B cell (primary cell): Measurements from ENCODE around the gene AKR1B15.

ENCODE experiments used
- EZH2 ChIP-seq: IDR thresholded peaks from 2 replicates; pipeline ENCODE4 v1.6.1; 2012; ENCODE audit warnings: borderline replicate concordance, low read depth, mild to moderate bottlenecking, moderate library complexity, low read length; ENCODE audit not compliant: insufficient read depth, poor library complexity, severe bottlenecking
- TF ChIP-seq, protein P1 (sequence below): fragments of 200-600 bp; IDR thresholded peaks from one replicate; pipeline ENCODE4 v1.8.0; 2022; ENCODE audit warnings: antibody characterized with exemption, mild to moderate bottlenecking

DNA sequence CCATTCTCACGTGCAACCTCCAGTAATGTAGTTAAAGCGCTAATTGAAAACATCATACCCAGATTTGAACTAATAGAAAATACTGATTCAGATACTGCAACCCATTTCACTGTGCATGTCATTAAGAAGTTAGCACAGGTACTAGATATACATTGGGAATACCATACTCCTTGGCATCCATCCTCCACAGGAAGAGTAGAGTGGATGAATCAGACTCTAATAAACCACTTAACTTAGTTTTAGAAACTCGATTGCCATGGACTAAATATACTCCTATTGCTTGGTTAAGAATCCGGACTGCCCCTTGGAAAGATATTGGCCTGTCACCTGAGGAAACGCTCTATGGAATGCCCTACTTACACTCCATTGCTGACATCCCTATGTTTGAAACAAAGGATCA is 9.5 kb downstream of the AKR1B15 start:
- TF ChIP-seq, protein P1, sequence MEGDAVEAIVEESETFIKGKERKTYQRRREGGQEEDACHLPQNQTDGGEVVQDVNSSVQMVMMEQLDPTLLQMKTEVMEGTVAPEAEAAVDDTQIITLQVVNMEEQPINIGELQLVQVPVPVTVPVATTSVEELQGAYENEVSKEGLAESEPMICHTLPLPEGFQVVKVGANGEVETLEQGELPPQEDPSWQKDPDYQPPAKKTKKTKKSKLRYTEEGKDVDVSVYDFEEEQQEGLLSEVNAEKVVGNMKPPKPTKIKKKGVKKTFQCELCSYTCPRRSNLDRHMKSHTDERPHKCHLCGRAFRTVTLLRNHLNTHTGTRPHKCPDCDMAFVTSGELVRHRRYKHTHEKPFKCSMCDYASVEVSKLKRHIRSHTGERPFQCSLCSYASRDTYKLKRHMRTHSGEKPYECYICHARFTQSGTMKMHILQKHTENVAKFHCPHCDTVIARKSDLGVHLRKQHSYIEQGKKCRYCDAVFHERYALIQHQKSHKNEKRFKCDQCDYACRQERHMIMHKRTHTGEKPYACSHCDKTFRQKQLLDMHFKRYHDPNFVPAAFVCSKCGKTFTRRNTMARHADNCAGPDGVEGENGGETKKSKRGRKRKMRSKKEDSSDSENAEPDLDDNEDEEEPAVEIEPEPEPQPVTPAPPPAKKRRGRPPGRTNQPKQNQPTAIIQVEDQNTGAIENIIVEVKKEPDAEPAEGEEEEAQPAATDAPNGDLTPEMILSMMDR = no peak
- TF ChIP-seq EZH2 = no peak
